Type B pancreatic cell (in vitro differentiated cells): ENCODE measurements around the gene CFAP221. TPM values are rescaled to one million over a fixed set of nuclear protein-coding genes. Genes with fewer than 3 reads are reported as not detected.

ENCODE experiments used
- DNase-seq: peaks from one replicate; pipeline ENCODE4 v3.0.0; 2021; ENCODE audit warnings: mixed read lengths; ENCODE audit not compliant: unreplicated experiment; ENCODE audit errors: extremely low spot score
- H3K27ac Mint-ChIP-seq: 2 replicates; pipeline ENCODE4 v1.8.0; 2021; ENCODE audit warnings: mild to moderate bottlenecking, mixed read lengths
- H3K27me3 Mint-ChIP-seq: 2 replicates; pipeline ENCODE4 v1.8.0; 2021; ENCODE audit warnings: mixed read lengths
- H3K36me3 Mint-ChIP-seq: 2 replicates; pipeline ENCODE4 v1.8.0; 2021; ENCODE audit warnings: mixed read lengths
- H3K4me1 Mint-ChIP-seq: one replicate; pipeline ENCODE4 v1.8.0; 2021; ENCODE audit warnings: mixed read lengths; ENCODE audit not compliant: unreplicated experiment
- H3K4me3 Mint-ChIP-seq: 2 replicates; pipeline ENCODE4 v1.8.0; 2021; ENCODE audit warnings: mild to moderate bottlenecking, mixed read lengths
- H3K9me3 Mint-ChIP-seq: 2 replicates; pipeline ENCODE4 v1.8.0; 2021; ENCODE audit warnings: mixed read lengths
- CTCF ChIP-seq: fragments of 200-600 bp; sonication (generic); conservative IDR thresholded peaks from 2 replicates; pipeline ENCODE4 v1.5.0; 2021; ENCODE audit warnings: antibody characterized with exemption, mild to moderate bottlenecking
- total RNA-seq: library from RNA; stranded (reverse); gene quantifications from 2 replicates; pipeline ENCODE4 v1.2.1, GENCODE V29; 2021; ENCODE audit warnings: low replicate concordance

CFAP221 gene
- total RNA-seq, 1 donor from 2014 or later: 4.8 TPM

DNA sequence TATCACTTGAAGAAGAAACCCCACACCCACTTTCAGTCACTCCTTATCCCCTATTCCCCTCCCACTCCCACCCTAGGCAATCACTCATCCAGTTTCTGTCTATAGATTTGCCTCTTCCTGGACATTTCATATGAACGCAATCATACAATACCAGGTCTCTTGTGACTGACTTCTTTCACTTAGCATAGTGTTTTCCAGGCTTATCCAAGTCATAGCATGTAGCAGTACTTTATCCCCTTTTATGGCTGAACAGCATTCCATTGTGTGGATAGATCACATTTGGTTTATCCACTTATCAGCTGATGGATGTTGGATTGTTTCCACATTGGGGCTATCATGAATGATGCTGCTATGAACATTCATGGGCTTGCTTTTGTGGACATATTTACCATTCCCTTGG is 6.6 kb downstream of the CFAP221 start:
- Mint-ChIP-seq H3K9me3 (no peaks in the 10 kb centered on the region), H3K4me3 (no peak overlapping the region), H3K36me3 (peaks cover 6% of the 10 kb centered on the region), H3K27me3 (peaks cover 3% of the 10 kb centered on the region), H3K27ac (no peak overlapping the region), H3K4me1 (peaks cover 22% of the 10 kb centered on the region)
- TF ChIP-seq CTCF: no peak
- DNase-seq: no peak

DNA sequence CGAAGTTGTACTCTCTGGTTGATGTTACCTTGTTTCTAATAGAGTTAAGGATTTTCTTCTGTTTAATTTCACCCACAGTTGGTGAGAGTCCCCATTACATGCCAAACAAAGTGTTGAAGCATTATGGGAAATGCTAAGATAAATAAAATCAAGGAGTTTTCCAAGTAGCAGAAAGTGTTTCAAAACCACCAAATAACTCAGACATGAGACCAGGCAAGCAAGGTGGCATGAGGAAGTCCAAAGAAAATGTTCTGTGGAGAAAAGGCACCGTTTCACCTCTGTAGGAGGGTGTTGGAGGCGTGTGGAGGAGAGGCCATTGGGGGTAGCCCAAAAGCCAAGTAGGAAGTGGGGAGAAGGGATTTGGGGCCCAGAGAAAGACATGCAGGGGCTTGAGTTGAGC is 8.7 kb downstream of the CFAP221 start:
- Mint-ChIP-seq H3K27ac (no peak overlapping the region), H3K27me3 (peaks cover 3% of the 10 kb centered on the region), H3K4me3 (no peak overlapping the region), H3K4me1 (peaks cover 11% of the 10 kb centered on the region), H3K36me3 (peaks cover 6% of the 10 kb centered on the region), H3K9me3 (no peaks in the 10 kb centered on the region)
- TF ChIP-seq CTCF: no peak
- no peak for DNase-seq

GRCh38 chr2:119553687-119554344 is 9.6 kb downstream of the CFAP221 start:
- Mint-ChIP-seq H3K4me3 (no peak overlapping the region), H3K4me1 (peaks cover 6% of the 10 kb centered on the region), H3K36me3 (peaks cover 3% of the 10 kb centered on the region), H3K9me3 (no peaks in the 10 kb centered on the region), H3K27me3 (peaks cover 3% of the 10 kb centered on the region), H3K27ac (no peak overlapping the region)
- no peak for DNase-seq
- no peak for TF ChIP-seq CTCF

DNA sequence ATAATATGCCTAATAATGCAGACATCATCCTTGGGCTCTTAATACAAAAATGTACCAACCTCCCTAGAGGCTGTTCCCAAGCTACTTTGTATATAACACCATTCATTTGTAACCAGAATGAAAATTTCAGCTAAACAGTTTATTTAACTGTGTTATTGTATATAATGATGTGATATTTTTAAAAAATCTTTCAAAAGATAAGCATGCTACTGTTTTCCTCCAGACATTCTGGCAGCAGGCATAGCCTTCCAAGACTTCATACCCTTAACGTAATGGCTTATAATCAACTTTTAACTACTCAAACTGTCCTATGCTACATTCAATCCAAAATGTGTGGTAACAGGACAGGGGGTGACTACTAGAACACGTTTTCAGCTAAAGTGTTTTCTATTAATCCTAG is 21.2 kb downstream of the CFAP221 start:
- no peak overlapping the region for H3K27ac Mint-ChIP-seq
- peaks cover 15% of the 10 kb centered on the region for H3K9me3 Mint-ChIP-seq

DNA sequence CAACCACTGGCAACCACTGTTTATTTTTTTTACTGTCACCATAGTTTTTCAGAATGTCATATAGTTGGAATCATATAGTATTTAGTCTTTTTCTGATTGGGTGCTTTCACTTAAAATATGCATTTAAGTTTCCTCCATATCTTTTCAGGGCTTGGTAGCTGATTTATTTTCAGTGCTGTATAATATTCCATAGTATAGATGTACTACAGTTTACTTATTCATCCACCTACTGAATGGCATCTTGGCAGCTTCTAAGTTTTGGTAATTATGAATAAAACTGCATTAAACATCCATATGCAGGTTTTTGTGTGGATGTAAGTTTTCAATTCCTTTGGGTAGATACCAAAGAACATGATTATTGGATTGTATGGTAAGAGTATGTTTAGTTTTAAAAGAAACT is 23.0 kb downstream of the CFAP221 start:
- Mint-ChIP-seq H3K9me3 (peaks cover 16% of the 10 kb centered on the region), H3K4me3 (no peak overlapping the region), H3K4me1 (no peaks in the 10 kb centered on the region), H3K27ac (no peak overlapping the region), H3K36me3 (peaks cover 11% of the 10 kb centered on the region), H3K27me3 (no peaks in the 10 kb centered on the region)
- no peak for TF ChIP-seq CTCF
- no peak for DNase-seq

More for the DNA sequence above, 21.2 kb downstream of the CFAP221 start:
- Mint-ChIP-seq H3K36me3 (peaks cover 11% of the 10 kb centered on the region), H3K4me3 (no peak overlapping the region), H3K27me3 (no peaks in the 10 kb centered on the region), H3K4me1 (peaks cover 2% of the 10 kb centered on the region)
- no peak for TF ChIP-seq CTCF
- no peak for DNase-seq
